SK-N-SH (cell line): Measurements from ENCODE around the gene FAM204A. TPM values are rescaled to one million over a fixed set of nuclear protein-coding genes. Genes with fewer than 3 reads are reported as not detected.

Experiments
- CTCF ChIA-PET: fragments of 300-600, 350-600 bp; formaldehyde crosslinking; extraction: SDS; loops from one replicate; lab custom pipeline; 2021; lab: Yijun Ruan, JAX
- POLR2A ChIA-PET: fragments of 350-600 bp; sonication (Branson Sonifier 250); formaldehyde crosslinking; extraction: SDS; loops from one replicate; lab custom pipeline; 2020; ENCODE audit warnings: antibody characterized with exemption, inconsistent platforms; lab: Yijun Ruan, JAX
- DNase-seq: peaks from one replicate; pipeline ENCODE4 v3.0.0; 2012
- H2AFZ ChIP-seq: fragments of 200-600 bp; sonication (generic); 2 replicates; pipeline ENCODE4 v1.8.1; 2016; ENCODE audit warnings: antibody characterized with exemption, mild to moderate bottlenecking, low read depth
- H3F3A ChIP-seq: fragments of 200-600 bp; sonication (generic); replicated peaks from 2 replicates; pipeline ENCODE3; 2016; ENCODE audit warnings: antibody characterized with exemption, mild to moderate bottlenecking; ENCODE audit not compliant: insufficient read depth
- H3K27ac ChIP-seq, 2 experiments: fragments of 200-500 bp in 1 of 2; fragments of 200-600 bp in 1 of 2; sonication (Bioruptor generic) in 1 of 2; sonication (generic), shearing (Covaris generic) in 1 of 2; 2 replicates each; pipeline versions ENCODE4 v1.5.1 to v1.6.1; 2014 to 2016; ENCODE audit warnings: low read depth in 2 of 2, inconsistent platforms in 1 of 2, low read length in 1 of 2, mild to moderate bottlenecking in 1 of 2, mixed read lengths in 1 of 2
- H3K27me3 ChIP-seq: fragments of 200-600 bp; sonication (generic), shearing (Covaris generic); 2 replicates; pipeline ENCODE4 v1.6.1; 2016; ENCODE audit warnings: mixed run types; ENCODE audit not compliant: insufficient read depth
- H3K36me3 ChIP-seq, 2 experiments: fragments of 200-500 bp in 1 of 2; fragments of 200-600 bp in 1 of 2; sonication (Bioruptor generic) in 1 of 2; sonication (generic) in 1 of 2; replicated peaks in 1 of 2; 2 replicates each; pipeline versions ENCODE3 to v1.5.1; 2014 to 2016; ENCODE audit warnings: low read length in 1 of 2, mild to moderate bottlenecking in 1 of 2; ENCODE audit not compliant: insufficient read depth in 2 of 2, control insufficient read depth in 1 of 2
- H3K4me1 ChIP-seq, 2 experiments: fragments of 200-500 bp in 1 of 2; fragments of 200-600 bp in 1 of 2; sonication (Bioruptor generic) in 1 of 2; sonication (generic), shearing (Covaris generic) in 1 of 2; 2 replicates each; pipeline versions ENCODE4 v1.5.1 to v1.6.1; 2014 to 2016; ENCODE audit warnings: low read depth in 1 of 2, low read length in 1 of 2, mixed run types in 1 of 2; ENCODE audit not compliant: insufficient read depth in 2 of 2, control insufficient read depth in 1 of 2
- H3K4me2 ChIP-seq: fragments of 200-600 bp; sonication (generic), shearing (Covaris generic); 2 replicates; pipeline ENCODE4 v1.6.1; 2017; ENCODE audit warnings: mixed run types
- H3K4me3 ChIP-seq, 2 experiments: fragments of 200-500 bp in 1 of 2; fragments of 200-600 bp in 1 of 2; sonication (Bioruptor generic) in 1 of 2; sonication (generic), shearing (Covaris generic) in 1 of 2; 2 replicates each; pipeline versions ENCODE4 v1.5.1 to v1.8.1; 2014 to 2016; ENCODE audit warnings: low read depth in 2 of 2, inconsistent platforms in 1 of 2, low read length in 1 of 2, mild to moderate bottlenecking in 1 of 2, mixed read lengths in 1 of 2, moderate library complexity in 1 of 2
- H3K79me2 ChIP-seq: fragments of 200-600 bp; sonication (generic); 2 replicates; pipeline ENCODE4 v1.8.1; 2017; ENCODE audit warnings: mild to moderate bottlenecking; ENCODE audit not compliant: insufficient read depth
- H3K9ac ChIP-seq: fragments of 200-600 bp; sonication (generic); 2 replicates; pipeline ENCODE4 v1.6.1; 2017; ENCODE audit warnings: mixed run types
- H3K9me2 ChIP-seq: fragments of 200-600 bp; sonication (generic); 2 replicates; pipeline ENCODE4 v1.6.1; 2017; ENCODE audit warnings: mixed run types
- H3K9me3 ChIP-seq: fragments of 200-600 bp; sonication (generic); 2 replicates; pipeline ENCODE4 v1.6.1; 2017; ENCODE audit warnings: mixed run types, mild to moderate bottlenecking, moderate library complexity
- H4K20me1 ChIP-seq: fragments of 200-600 bp; sonication (generic); 2 replicates; pipeline ENCODE4 v1.6.1; 2017; ENCODE audit warnings: mild to moderate bottlenecking, mixed run types; ENCODE audit not compliant: insufficient read depth
- EZH2phosphoT487 ChIP-seq: fragments of 200-600 bp; sonication (generic); IDR thresholded peaks from 2 replicates; pipeline ENCODE4 v1.6.1; 2017; ENCODE audit warnings: low read depth, mixed run types, mild to moderate bottlenecking, antibody characterized with exemption, moderate library complexity, borderline replicate concordance
- GABPA ChIP-seq: IDR thresholded peaks from 2 replicates; pipeline ENCODE4 v1.4.0; 2012; ENCODE audit warnings: low read depth, mild to moderate bottlenecking
- GATA2 ChIP-seq: sonication (generic); formaldehyde crosslinking; IDR thresholded peaks from 2 replicates; pipeline ENCODE4 v1.5.0; 2020; ENCODE audit warnings: mild to moderate bottlenecking, missing genetic modification reagents
- JUND ChIP-seq: IDR thresholded peaks from 2 replicates; pipeline ENCODE4 v1.4.0; 2012
- MXI1 ChIP-seq: IDR thresholded peaks from 2 replicates; pipeline ENCODE4 v1.6.1; 2012; ENCODE audit warnings: mild to moderate bottlenecking, low read depth, low read length, improper control_type of control experiment
- NRF1 ChIP-seq: IDR thresholded peaks from 2 replicates; pipeline ENCODE4 v1.6.1; 2012; ENCODE audit warnings: low read depth, mild to moderate bottlenecking, low read length
- POLR2AphosphoS5 ChIP-seq: IDR thresholded peaks from 2 replicates; pipeline ENCODE4 v1.6.1; 2012; ENCODE audit warnings: low read depth, low read length
- RAD21 ChIP-seq: IDR thresholded peaks from 2 replicates; pipeline ENCODE4 v1.6.1; 2012; ENCODE audit warnings: mild to moderate bottlenecking, low read length
- RCOR1 ChIP-seq: fragments of 150-350 bp; IDR thresholded peaks from 2 replicates; pipeline ENCODE4 v1.6.1; 2017; ENCODE audit warnings: antibody characterized with exemption, low read length
- RFX5 ChIP-seq: IDR thresholded peaks from 2 replicates; pipeline ENCODE4 v1.6.1; 2012; ENCODE audit warnings: mild to moderate bottlenecking, improper control_type of control experiment, low read length
- SMC3 ChIP-seq: IDR thresholded peaks from 2 replicates; pipeline ENCODE4 v1.6.1; 2012; ENCODE audit warnings: low read depth, low read length, improper control_type of control experiment
- TAF1 ChIP-seq: IDR thresholded peaks from 2 replicates; pipeline ENCODE4 v1.6.1; 2012; ENCODE audit warnings: low read depth, mild to moderate bottlenecking, low read length, moderate library complexity, borderline replicate concordance
- TCF12 ChIP-seq: IDR thresholded peaks from 2 replicates; pipeline ENCODE4 v1.4.0; 2012
- TEAD4 ChIP-seq: IDR thresholded peaks from 2 replicates; pipeline ENCODE4 v1.4.0; 2012; ENCODE audit warnings: mild to moderate bottlenecking, borderline replicate concordance; ENCODE audit not compliant: insufficient read depth
- YY1 ChIP-seq: IDR thresholded peaks from 2 replicates; pipeline ENCODE4 v1.4.0; 2012; ENCODE audit warnings: low read depth, mild to moderate bottlenecking
- WGBS: methylation state at CpG from one replicate; pipeline ENCODE4 v1.1.6; 2017; ENCODE audit warnings: low lambda C conversion rate; 5-methylcytosine and 5-hydroxymethylcytosine counted together
- polyA plus RNA-seq, 3 experiments: library from polyadenylated mRNA; depleted of rRNA; stranded (reverse); fragments of >200 nt; gene quantifications; 2 replicates each; pipeline ENCODE4 v1.2.3, GENCODE V29; 2012
- TF ChIP-seq, protein P1 (sequence below): IDR thresholded peaks from 2 replicates; pipeline ENCODE4; 2012
- TF ChIP-seq, protein P2 (sequence below): IDR thresholded peaks from 2 replicates; pipeline ENCODE4 v1.4.0; 2012; ENCODE audit warnings: low read depth, borderline replicate concordance
- TF ChIP-seq, protein P3 (sequence below): IDR thresholded peaks from 2 replicates; pipeline ENCODE4 v1.4.0; 2012; ENCODE audit warnings: low read depth, borderline replicate concordance
- TF ChIP-seq, protein P4 (sequence below): IDR thresholded peaks from 2 replicates; pipeline ENCODE4 v1.4.0; 2012; ENCODE audit warnings: low read depth

FAM204A gene
- polyA plus RNA-seq, 1 of the 3 experiments (the other 2 are of a cell fraction): 10.8 TPM

DNA sequence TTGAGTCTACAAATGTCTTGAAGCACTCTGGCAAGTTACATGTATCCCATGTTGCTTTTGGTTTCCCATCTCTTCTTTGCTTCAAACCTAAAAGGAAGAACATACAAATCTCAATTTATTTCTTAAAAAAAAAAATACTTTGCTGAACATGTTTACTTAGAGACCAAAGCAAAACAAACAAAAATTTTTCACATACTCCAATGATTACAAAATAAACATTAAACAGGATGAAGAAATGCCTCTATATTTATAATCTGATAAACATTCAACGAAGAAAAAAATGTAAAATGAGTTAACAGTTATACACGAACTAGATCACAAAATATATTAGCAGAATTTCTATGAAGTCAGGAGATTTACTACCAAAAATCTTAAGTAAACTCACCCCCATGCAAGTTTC, 31.3 kb downstream of the FAM204A start:
- H2AFZ ChIP-seq: no peak overlapping the region
- TF ChIP-seq NRF1 (no peak), YY1 (no peak)
- no peaks in the 10 kb centered on the region for H3F3A ChIP-seq
- peaks cover 10 to 39% of the 10 kb centered on the region in 2 experiments for H3K4me1 ChIP-seq
- no peak overlapping the region for H3K9ac ChIP-seq
- ChIA-PET CTCF (interaction anchor here (0.6 to 1.4 kb wide), 5 partner anchors 26 to 149 kb away, joined by 3 read pairs; no protein-coding TSS in a partner anchor), POLR2A (no interaction called here)
- H3K4me3 ChIP-seq: no peak overlapping the region
- H4K20me1 ChIP-seq: no peaks in the 10 kb centered on the region
- peaks cover 50 to 54% of the 10 kb centered on the region in 2 experiments for H3K36me3 ChIP-seq
- no peak for DNase-seq
- no peaks in the 10 kb centered on the region for H3K9me2 ChIP-seq
- H3K27ac ChIP-seq: peak overlapping the region in 1 of 2 experiments; percentile 32; a peak in 2 of 4 replicates
- H3K79me2 ChIP-seq: no peaks in the 10 kb centered on the region
- no peaks in the 10 kb centered on the region for H3K27me3 ChIP-seq
- 0 out of 2 replicates have a peak overlapping the region, but pooled peaks have one; percentile 15 for H3K4me2 ChIP-seq
- WGBS: 73% methylated on average over 2 of the region's 2 CpGs
- H3K9me3 ChIP-seq: no peaks in the 10 kb centered on the region

DNA sequence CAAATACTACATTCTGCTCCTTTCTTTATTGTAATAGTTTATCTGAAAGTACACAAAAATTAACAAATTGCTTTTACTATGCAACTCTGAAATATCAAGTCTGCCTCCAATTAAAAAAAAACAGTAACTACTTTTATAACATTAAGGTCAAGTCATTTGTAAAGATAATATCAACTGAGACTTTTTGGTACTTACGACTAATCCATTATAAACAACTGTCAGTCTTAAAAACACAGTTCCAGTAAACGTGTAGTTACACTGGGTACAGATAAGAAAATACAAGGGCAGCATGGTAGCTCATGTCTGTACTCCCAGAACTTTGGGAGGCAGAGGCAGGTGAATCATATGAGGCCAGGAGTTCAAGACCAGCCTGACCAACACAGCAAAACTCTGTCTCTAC, 32.2 kb downstream of the FAM204A start:
- CTCF ChIA-PET: interaction anchor here (0.8 kb wide), 1 partner anchor 150 kb away, joined by 3 read pairs; no protein-coding TSS in a partner anchor

More for the DNA sequence above, 32.2 kb downstream of the FAM204A start:
- WGBS: 69% methylated on average over 2 of the region's 2 CpGs
- POLR2A ChIA-PET: no interaction called here
- Histone ChIP-seq H3K9me2 (no peaks in the 10 kb centered on the region), H3K4me1 (peaks cover 10 to 31% of the 10 kb centered on the region in 2 experiments), H3K4me3 (no peak overlapping the region), H3K9me3 (no peaks in the 10 kb centered on the region), H4K20me1 (no peaks in the 10 kb centered on the region), H3K4me2 (no peak overlapping the region), H3K27me3 (no peaks in the 10 kb centered on the region), H3K27ac (no peak overlapping the region), H2AFZ (no peak overlapping the region), H3K9ac (no peak overlapping the region), H3K79me2 (no peaks in the 10 kb centered on the region), H3K36me3 (peaks cover 54 to 59% of the 10 kb centered on the region in 2 experiments), H3F3A (no peaks in the 10 kb centered on the region)
- DNase-seq: no peak
- TF ChIP-seq TCF12 (no peak), GATA2 (no peak), TAF1 (no peak), SMC3 (no peak), RAD21 (no peak), MXI1 (no peak), JUND (no peak), GABPA (no peak), RCOR1 (no peak), RFX5 (no peak), NRF1 (no peak), YY1 (no peak), TEAD4 (no peak), POLR2AphosphoS5 (no peak), EZH2phosphoT487 (no peak)
- TF ChIP-seq, protein P1, sequence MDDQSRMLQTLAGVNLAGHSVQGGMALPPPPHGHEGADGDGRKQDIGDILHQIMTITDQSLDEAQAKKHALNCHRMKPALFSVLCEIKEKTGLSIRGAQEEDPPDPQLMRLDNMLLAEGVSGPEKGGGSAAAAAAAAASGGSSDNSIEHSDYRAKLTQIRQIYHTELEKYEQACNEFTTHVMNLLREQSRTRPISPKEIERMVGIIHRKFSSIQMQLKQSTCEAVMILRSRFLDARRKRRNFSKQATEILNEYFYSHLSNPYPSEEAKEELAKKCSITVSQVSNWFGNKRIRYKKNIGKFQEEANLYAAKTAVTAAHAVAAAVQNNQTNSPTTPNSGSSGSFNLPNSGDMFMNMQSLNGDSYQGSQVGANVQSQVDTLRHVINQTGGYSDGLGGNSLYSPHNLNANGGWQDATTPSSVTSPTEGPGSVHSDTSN: no peak
- TF ChIP-seq, protein P2, sequence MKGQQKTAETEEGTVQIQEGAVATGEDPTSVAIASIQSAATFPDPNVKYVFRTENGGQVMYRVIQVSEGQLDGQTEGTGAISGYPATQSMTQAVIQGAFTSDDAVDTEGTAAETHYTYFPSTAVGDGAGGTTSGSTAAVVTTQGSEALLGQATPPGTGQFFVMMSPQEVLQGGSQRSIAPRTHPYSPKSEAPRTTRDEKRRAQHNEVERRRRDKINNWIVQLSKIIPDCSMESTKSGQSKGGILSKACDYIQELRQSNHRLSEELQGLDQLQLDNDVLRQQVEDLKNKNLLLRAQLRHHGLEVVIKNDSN: no peak
- TF ChIP-seq, protein P3, sequence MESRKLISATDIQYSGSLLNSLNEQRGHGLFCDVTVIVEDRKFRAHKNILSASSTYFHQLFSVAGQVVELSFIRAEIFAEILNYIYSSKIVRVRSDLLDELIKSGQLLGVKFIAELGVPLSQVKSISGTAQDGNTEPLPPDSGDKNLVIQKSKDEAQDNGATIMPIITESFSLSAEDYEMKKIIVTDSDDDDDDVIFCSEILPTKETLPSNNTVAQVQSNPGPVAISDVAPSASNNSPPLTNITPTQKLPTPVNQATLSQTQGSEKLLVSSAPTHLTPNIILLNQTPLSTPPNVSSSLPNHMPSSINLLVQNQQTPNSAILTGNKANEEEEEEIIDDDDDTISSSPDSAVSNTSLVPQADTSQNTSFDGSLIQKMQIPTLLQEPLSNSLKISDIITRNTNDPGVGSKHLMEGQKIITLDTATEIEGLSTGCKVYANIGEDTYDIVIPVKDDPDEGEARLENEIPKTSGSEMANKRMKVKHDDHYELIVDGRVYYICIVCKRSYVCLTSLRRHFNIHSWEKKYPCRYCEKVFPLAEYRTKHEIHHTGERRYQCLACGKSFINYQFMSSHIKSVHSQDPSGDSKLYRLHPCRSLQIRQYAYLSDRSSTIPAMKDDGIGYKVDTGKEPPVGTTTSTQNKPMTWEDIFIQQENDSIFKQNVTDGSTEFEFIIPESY: no peak
- TF ChIP-seq, protein P4, sequence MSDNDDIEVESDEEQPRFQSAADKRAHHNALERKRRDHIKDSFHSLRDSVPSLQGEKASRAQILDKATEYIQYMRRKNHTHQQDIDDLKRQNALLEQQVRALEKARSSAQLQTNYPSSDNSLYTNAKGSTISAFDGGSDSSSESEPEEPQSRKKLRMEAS: no peak
